A673 (cell line): ENCODE data around the gene UQCC2.

Source experiments
- EZH2 ChIP-seq: fragments of 200-600 bp; sonication (generic); IDR thresholded peaks from 2 replicates; pipeline ENCODE4 v1.6.1; 2017; ENCODE audit warnings: borderline replicate concordance, low read depth, mild to moderate bottlenecking, mixed read lengths, antibody characterized with exemption, low read length; ENCODE audit not compliant: poor library complexity, severe bottlenecking
- TF ChIP-seq, protein P1 (sequence below): fragments of 300-800, 200-600 bp; sonication (generic); conservative IDR thresholded peaks from 2 replicates; pipeline ENCODE4 v1.5.1; 2017; ENCODE audit warnings: low read depth, mild to moderate bottlenecking, antibody characterized with exemption, low read length, moderate library complexity, mixed read lengths

DNA sequence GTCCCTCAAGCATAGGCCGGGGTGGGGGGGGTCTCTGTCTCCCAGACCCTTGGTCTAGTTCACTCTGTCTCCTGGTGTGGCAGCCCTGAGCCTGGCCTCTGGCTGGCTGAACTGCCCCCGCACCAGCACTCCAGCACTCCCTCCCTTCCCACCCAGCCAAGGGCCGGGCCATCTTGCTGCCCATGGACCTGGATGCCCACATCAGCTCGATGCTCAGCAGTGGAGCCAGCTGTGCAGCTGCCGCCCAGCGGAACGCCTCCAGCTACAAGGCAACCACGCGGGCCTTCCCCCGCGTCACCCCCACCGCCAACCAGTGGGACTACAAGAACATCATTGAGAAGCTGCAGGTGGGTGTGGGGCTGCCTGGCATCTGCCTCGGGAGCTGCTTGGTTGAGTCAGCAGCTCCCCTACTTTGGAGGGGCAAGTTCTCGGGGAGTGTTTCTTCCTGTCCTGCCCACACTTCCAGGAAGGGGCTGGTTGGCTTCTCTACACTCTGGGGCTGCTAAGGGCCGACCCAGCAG is 28.4 kb downstream of the UQCC2 start:
- TF ChIP-seq, protein P1, sequence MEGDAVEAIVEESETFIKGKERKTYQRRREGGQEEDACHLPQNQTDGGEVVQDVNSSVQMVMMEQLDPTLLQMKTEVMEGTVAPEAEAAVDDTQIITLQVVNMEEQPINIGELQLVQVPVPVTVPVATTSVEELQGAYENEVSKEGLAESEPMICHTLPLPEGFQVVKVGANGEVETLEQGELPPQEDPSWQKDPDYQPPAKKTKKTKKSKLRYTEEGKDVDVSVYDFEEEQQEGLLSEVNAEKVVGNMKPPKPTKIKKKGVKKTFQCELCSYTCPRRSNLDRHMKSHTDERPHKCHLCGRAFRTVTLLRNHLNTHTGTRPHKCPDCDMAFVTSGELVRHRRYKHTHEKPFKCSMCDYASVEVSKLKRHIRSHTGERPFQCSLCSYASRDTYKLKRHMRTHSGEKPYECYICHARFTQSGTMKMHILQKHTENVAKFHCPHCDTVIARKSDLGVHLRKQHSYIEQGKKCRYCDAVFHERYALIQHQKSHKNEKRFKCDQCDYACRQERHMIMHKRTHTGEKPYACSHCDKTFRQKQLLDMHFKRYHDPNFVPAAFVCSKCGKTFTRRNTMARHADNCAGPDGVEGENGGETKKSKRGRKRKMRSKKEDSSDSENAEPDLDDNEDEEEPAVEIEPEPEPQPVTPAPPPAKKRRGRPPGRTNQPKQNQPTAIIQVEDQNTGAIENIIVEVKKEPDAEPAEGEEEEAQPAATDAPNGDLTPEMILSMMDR = no peak
- no peak for TF ChIP-seq EZH2
